Osteocyte (in vitro differentiated cells): ENCODE measurements around the gene ANKUB1. TPM values are rescaled to one million over a fixed set of nuclear protein-coding genes. Genes with fewer than 3 reads are reported as not detected.
"Not testable (repeated sequence)": the region's sequence is repeated elsewhere in the genome, so short reads cannot be mapped to it uniquely, and the experiment has no call there.

Source experiments
- DNase-seq: peaks from one replicate; pipeline ENCODE4 v3.0.0; 2021; ENCODE audit warnings: mixed read lengths; ENCODE audit not compliant: unreplicated experiment; ENCODE audit errors: extremely low spot score
- H3K27ac Mint-ChIP-seq: one replicate; pipeline ENCODE4 v1.8.0; 2021; ENCODE audit warnings: mild to moderate bottlenecking, mixed read lengths; ENCODE audit not compliant: unreplicated experiment
- H3K27me3 Mint-ChIP-seq: one replicate; pipeline ENCODE4 v1.8.0; 2021; ENCODE audit warnings: mixed read lengths; ENCODE audit not compliant: unreplicated experiment
- H3K36me3 Mint-ChIP-seq: one replicate; pipeline ENCODE4 v1.8.0; 2021; ENCODE audit warnings: mixed read lengths; ENCODE audit not compliant: unreplicated experiment
- H3K4me1 Mint-ChIP-seq: one replicate; pipeline ENCODE4 v1.8.0; 2021; ENCODE audit warnings: mixed read lengths; ENCODE audit not compliant: unreplicated experiment
- H3K4me3 Mint-ChIP-seq: one replicate; pipeline ENCODE4 v1.8.0; 2021; ENCODE audit warnings: mild to moderate bottlenecking, moderate library complexity, mixed read lengths; ENCODE audit not compliant: unreplicated experiment
- H3K9me3 Mint-ChIP-seq: one replicate; pipeline ENCODE4 v1.8.0; 2021; ENCODE audit warnings: mixed read lengths; ENCODE audit not compliant: unreplicated experiment
- CTCF ChIP-seq: fragments of 200-600 bp; sonication (generic); IDR thresholded peaks from 2 replicates; pipeline ENCODE4 v1.5.0; 2021; ENCODE audit warnings: antibody characterized with exemption, mild to moderate bottlenecking, moderate library complexity
- long read RNA-seq: library from polyadenylated mRNA; unstranded; transcript quantifications from one replicate; pipeline ENCODE4 v2.0.0, GENCODE V29; 2021
- total RNA-seq: library from RNA; stranded (reverse); gene quantifications from 2 replicates; pipeline ENCODE4 v1.2.1, GENCODE V29; 2021

Gene ANKUB1, protein sequence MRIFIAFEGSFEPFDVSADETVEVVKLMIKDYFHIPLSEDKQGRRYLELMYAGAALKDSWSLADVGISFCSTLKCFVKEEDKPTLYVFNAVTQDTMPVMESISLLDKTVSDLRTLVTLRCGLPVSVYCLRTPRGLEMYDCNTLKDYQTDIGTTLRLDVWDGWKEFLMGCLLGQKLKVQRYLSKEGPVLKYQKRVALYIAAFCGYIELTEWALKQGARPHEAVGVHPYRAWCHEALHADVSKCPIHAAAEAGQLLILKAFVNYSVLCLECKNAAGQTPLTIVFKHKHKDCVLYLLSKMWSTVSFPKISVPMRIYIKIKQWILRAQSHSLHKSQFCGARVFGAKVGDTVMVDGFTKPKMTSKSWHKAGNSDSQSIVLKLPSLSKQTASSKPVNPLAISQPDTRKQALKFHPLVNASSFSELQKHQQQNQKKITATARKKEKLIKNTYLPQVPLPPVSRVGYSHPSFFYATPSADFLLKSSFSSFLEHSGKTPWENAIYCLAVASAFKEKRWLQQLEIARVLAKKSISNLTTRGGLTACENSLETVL
- not detected in 2 replicates for total RNA-seq
- long read RNA-seq, partial matches to known transcripts, result 0 of 4 reads
- long read RNA-seq, other reads (novel, unspliced or antisense), result 4 of 4 reads

- TF ChIP-seq CTCF, result no peak
- Mint-ChIP-seq H3K27me3 (peaks cover 2% of the 10 kb centered on the region), H3K27ac (no peak within 1 kb of the TSS), H3K36me3 (no peaks in the 10 kb centered on the region), H3K4me1 (peaks cover 19% of the 10 kb centered on the region), H3K4me3 (no peak within 1 kb of the TSS), H3K9me3 (no peaks in the 10 kb centered on the region)
- DNase-seq, result no peak
Observed at GRCh38 chr3:149792452-149793270, at the start of gene ANKUB1. Gene ANKUB1 (minus strand): TSS chr3:149792554. CDS start chr3:149792366, 188 bp downstream.

DNA sequence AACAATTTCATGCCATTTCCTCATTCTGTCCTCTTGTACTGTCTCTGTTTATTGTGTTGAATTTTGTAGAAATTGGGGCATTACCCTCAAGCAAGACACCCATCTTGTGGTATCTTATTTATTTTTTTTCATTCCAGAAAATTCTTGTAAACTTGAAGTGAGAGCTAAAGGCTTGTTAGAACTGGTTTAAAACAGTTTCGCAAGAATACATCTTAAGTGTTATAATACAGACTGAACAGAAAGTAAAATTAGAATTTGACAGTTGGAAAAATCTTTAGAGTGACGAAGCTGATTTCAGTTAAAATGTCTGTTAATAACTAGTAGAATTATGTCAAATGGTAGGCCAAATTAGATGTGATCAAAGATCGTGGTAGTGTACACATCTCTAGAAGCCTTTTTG, 47.5 kb upstream of the ANKUB1 start:
- TF ChIP-seq CTCF, result no peak
- Mint-ChIP-seq H3K4me1 (no peaks in the 10 kb centered on the region), H3K27me3 (no peaks in the 10 kb centered on the region), H3K4me3 (no peak overlapping the region), H3K27ac (no peak overlapping the region), H3K9me3 (peaks cover under 1% of the 10 kb centered on the region), H3K36me3 (peaks cover 15% of the 10 kb centered on the region)
- no peak for DNase-seq

- H3K9me3 Mint-ChIP-seq, DNase-seq, H3K4me1 Mint-ChIP-seq, H3K27me3 Mint-ChIP-seq, H3K4me3 Mint-ChIP-seq, H3K27ac Mint-ChIP-seq: not testable (repeated sequence)
- peaks cover 19% of the 10 kb centered on the region for H3K36me3 Mint-ChIP-seq
Observed at GRCh38 chr3:149839469-149839868, 47.1 kb upstream of the ANKUB1 start.

DNA sequence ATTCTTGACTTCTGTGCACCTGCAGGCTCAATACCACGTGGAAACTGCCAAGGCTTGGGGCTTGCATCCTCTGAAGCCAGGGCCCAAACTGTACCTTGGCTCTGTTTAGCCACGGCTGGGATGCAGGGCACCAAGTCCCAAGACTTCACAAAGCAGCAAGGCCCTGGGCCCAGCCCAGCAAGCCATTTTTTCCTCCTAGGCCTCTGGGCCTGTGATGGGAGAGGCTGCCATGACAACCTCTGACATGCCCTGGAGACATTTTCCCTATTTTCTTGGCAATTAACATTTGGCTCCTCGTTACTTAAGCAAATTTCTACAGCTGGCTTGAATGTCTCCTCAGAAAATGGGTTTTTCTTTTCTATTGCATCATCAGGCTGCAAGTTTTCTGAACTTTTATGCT, 46.1 kb upstream of the ANKUB1 start:
- not testable (repeated sequence) for H3K27ac Mint-ChIP-seq, H3K9me3 Mint-ChIP-seq, H3K27me3 Mint-ChIP-seq, H3K4me1 Mint-ChIP-seq, DNase-seq, H3K4me3 Mint-ChIP-seq
- H3K36me3 Mint-ChIP-seq, result peaks cover 19% of the 10 kb centered on the region

DNA sequence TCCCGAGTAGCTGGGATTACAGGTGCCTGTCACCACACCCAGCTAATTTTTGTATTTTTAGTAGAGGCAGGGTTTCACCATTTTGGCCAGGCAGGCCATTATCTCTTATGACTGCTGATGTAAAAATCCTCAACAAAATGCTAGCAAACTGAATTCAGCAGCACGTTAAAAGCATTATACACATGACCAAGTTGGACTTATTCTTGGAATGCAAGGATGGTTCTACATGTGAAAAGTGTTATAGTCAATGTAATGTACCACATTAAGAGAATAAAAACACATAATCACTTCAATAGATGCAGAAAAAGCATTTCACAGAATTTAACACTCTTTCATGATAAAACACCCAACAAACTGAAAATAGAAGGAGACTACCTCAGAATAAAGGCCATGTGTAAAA, 40.9 kb upstream of the ANKUB1 start:
- Mint-ChIP-seq H3K27ac (no peak overlapping the region), H3K36me3 (peaks cover 30% of the 10 kb centered on the region), H3K27me3 (no peaks in the 10 kb centered on the region), H3K4me1 (peaks cover 5% of the 10 kb centered on the region), H3K9me3 (peaks cover 27% of the 10 kb centered on the region), H3K4me3 (no peak overlapping the region)
- no peak for DNase-seq
- no peak for TF ChIP-seq CTCF
